Neural cell (in vitro differentiated cells): ENCODE measurements around the gene GAS7. TPM values are rescaled to one million over a fixed set of nuclear protein-coding genes. Genes with fewer than 3 reads are reported as not detected.
"Not testable (repeated sequence)": the region's sequence is repeated elsewhere in the genome, so short reads cannot be mapped to it uniquely, and the experiment has no call there.

Experiments used
- H2AFZ ChIP-seq: fragments of 200-600, 300-800 bp; sonication (generic), shearing (Covaris generic); 2 replicates; pipeline ENCODE4 v1.6.0; 2014; ENCODE audit warnings: low read depth, mild to moderate bottlenecking, antibody characterized with exemption, low read length, moderate library complexity
- H3F3A ChIP-seq: fragments of 200-600 bp; shearing (Covaris generic); 2 replicates; pipeline ENCODE4 v1.6.1; 2016; ENCODE audit warnings: mild to moderate bottlenecking, moderate library complexity, mixed read lengths, antibody characterized with exemption, low read length; ENCODE audit not compliant: insufficient read depth, poor library complexity, severe bottlenecking
- H3K27ac ChIP-seq: fragments of 200-600, 300-800 bp; sonication (generic), shearing (Covaris generic); 2 replicates; pipeline ENCODE4 v1.5.1; 2014; ENCODE audit warnings: mild to moderate bottlenecking, low read length, moderate library complexity
- H3K27me3 ChIP-seq: fragments of 300-800, 200-600 bp; sonication (generic), shearing (Covaris generic); 2 replicates; pipeline ENCODE4 v1.6.0; 2014; ENCODE audit warnings: mild to moderate bottlenecking, low read depth, low read length, moderate library complexity; ENCODE audit not compliant: insufficient read depth
- H3K36me3 ChIP-seq: fragments of 300-800, 200-600 bp; sonication (generic), shearing (Covaris generic); 2 replicates; pipeline ENCODE4 v1.5.1; 2014; ENCODE audit warnings: mild to moderate bottlenecking, antibody characterized with exemption, low read length, moderate library complexity; ENCODE audit not compliant: insufficient read depth
- H3K4me2 ChIP-seq: fragments of 300-800, 200-600 bp; sonication (generic), shearing (Covaris generic); 2 replicates; pipeline ENCODE4 v1.6.0; 2014; ENCODE audit warnings: mild to moderate bottlenecking, low read length
- H3K4me3 ChIP-seq: fragments of 300-800, 200-600 bp; sonication (generic), shearing (Covaris generic); 2 replicates; pipeline ENCODE4 v1.5.1; 2014; ENCODE audit warnings: mild to moderate bottlenecking, low read length, moderate library complexity
- H3K79me2 ChIP-seq: fragments of 200-600 bp; shearing (Covaris generic); replicated peaks from 2 replicates; pipeline ENCODE4 v1.6.0; 2014; ENCODE audit warnings: mild to moderate bottlenecking, low read length, moderate library complexity; ENCODE audit not compliant: insufficient read depth
- H3K9ac ChIP-seq: fragments of 300-800, 200-600 bp; sonication (generic), shearing (Covaris generic); 2 replicates; pipeline ENCODE4 v1.6.1; 2016; ENCODE audit warnings: mild to moderate bottlenecking, low read length, mixed read lengths
- H3K9me2 ChIP-seq: fragments of 200-600 bp; shearing (Covaris generic); 2 replicates; pipeline ENCODE4 v1.6.1; 2016; ENCODE audit warnings: mild to moderate bottlenecking, low read length, mixed read lengths; ENCODE audit not compliant: insufficient read depth
- H3K9me3 ChIP-seq: fragments of 200-600, 300-800 bp; sonication (generic), shearing (Covaris generic); 2 replicates; pipeline ENCODE4 v1.6.1; 2016; ENCODE audit warnings: mild to moderate bottlenecking, mixed run types, low read length, moderate library complexity, mixed read lengths
- H4K20me1 ChIP-seq: fragments of 200-600 bp; shearing (Covaris generic); 2 replicates; pipeline ENCODE4 v1.6.1; 2016; ENCODE audit warnings: mild to moderate bottlenecking, mixed run types; ENCODE audit not compliant: insufficient read depth
- CTCF ChIP-seq: fragments of 450-650 bp; IDR thresholded peaks from 2 replicates; pipeline ENCODE4 v1.5.1; 2014; ENCODE audit warnings: antibody characterized with exemption, mild to moderate bottlenecking, moderate library complexity; ENCODE audit not compliant: poor library complexity, severe bottlenecking
- EP300 ChIP-seq: fragments of 450-650 bp; conservative IDR thresholded peaks from 2 replicates; pipeline ENCODE4 v1.6.1; 2014; ENCODE audit warnings: antibody characterized with exemption, mild to moderate bottlenecking, moderate library complexity; ENCODE audit not compliant: poor library complexity, severe bottlenecking
- EZH2 ChIP-seq: fragments of 200-600, 300-800 bp; shearing (Covaris generic), sonication (generic); IDR thresholded peaks from 2 replicates; pipeline ENCODE4 v1.6.1; 2014; ENCODE audit warnings: antibody characterized with exemption, low read length, borderline replicate concordance, mild to moderate bottlenecking; ENCODE audit not compliant: insufficient read depth, poor library complexity, severe bottlenecking
- MXI1 ChIP-seq: fragments of 450-650 bp; conservative IDR thresholded peaks from 2 replicates; pipeline ENCODE4 v1.6.1; 2014; ENCODE audit warnings: antibody characterized with exemption, mild to moderate bottlenecking; ENCODE audit not compliant: poor library complexity, severe bottlenecking
- POLR2AphosphoS5 ChIP-seq: IDR thresholded peaks from 2 replicates; pipeline ENCODE4 v1.6.1; 2012
- RAD21 ChIP-seq: fragments of 450-650 bp; conservative IDR thresholded peaks from 2 replicates; pipeline ENCODE4 v1.6.1; 2014; ENCODE audit warnings: antibody characterized with exemption, mild to moderate bottlenecking, moderate library complexity
- REST ChIP-seq: IDR thresholded peaks from 2 replicates; pipeline ENCODE4 v1.6.1; 2012; ENCODE audit warnings: borderline replicate concordance
- SMC3 ChIP-seq: fragments of 450-650 bp; conservative IDR thresholded peaks from 2 replicates; pipeline ENCODE4 v1.6.1; 2014; ENCODE audit warnings: antibody characterized with exemption, mild to moderate bottlenecking, moderate library complexity; ENCODE audit not compliant: poor library complexity
- TAF1 ChIP-seq: IDR thresholded peaks from 2 replicates; pipeline ENCODE4 v1.6.1; 2012; ENCODE audit warnings: low read depth
- polyA plus RNA-seq: library from polyadenylated mRNA; depleted of rRNA; stranded (reverse); fragments of >200 nt; gene quantifications from 2 replicates; pipeline ENCODE4 v1.2.3, GENCODE V29; 2014

The GAS7 gene
- polyA plus RNA-seq, 1 donor from 2014 or later = 23.6 TPM

DNA sequence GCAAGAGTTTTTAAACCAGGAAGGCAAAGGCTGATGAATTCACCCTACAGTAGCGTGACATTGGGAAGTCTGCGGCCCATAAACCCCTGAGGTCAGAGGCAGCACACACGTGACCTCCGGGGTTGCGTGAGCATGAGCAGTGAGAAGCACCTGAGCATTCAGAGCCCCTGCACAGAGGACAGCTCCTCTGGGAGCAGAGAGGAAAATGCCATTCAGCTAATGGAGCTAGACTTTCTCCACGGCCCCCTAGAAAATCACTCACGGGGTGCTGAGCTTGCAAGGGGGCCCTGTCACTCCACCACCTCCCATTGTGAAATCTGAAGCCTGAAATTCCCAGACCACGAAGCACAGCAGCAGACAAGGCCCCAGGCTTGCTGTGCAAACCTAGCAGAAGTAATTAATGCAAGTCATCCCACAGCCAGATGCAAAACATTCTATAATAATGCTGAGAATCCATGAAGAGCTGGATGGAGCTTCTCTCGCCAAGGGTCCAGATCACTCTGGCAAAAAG, 178.4 kb downstream of the GAS7 start:
- Histone ChIP-seq H4K20me1 (no peaks in the 10 kb centered on the region), H3K9me3 (no peaks in the 10 kb centered on the region), H3K79me2 (no peaks in the 10 kb centered on the region), H3K4me2 (no peak overlapping the region), H3K9ac (no peak overlapping the region), H2AFZ (no peak overlapping the region), H3K9me2 (no peaks in the 10 kb centered on the region), H3K36me3 (no peaks in the 10 kb centered on the region), H3K27me3 (no peaks in the 10 kb centered on the region), H3K4me3 (peak overlapping the region; percentile 28), H3K27ac (no peak overlapping the region), H3F3A (no peaks in the 10 kb centered on the region)
- TF ChIP-seq TAF1 (no peak), EZH2 (no peak), POLR2AphosphoS5 (no peak), SMC3 (no peak), CTCF (no peak), RAD21 (no peak), REST (no peak), MXI1 (no peak), EP300 (no peak)

- Histone ChIP-seq H3K4me3 (no peak overlapping the region), H3K27ac (no peak overlapping the region), H3K9me3 (no peaks in the 10 kb centered on the region), H3K36me3 (no peaks in the 10 kb centered on the region), H3K9me2 (no peaks in the 10 kb centered on the region), H3F3A (no peaks in the 10 kb centered on the region), H2AFZ (no peak overlapping the region), H4K20me1 (no peaks in the 10 kb centered on the region), H3K4me2 (no peak overlapping the region), H3K27me3 (no peaks in the 10 kb centered on the region), H3K79me2 (no peaks in the 10 kb centered on the region), H3K9ac (no peak overlapping the region)
- TF ChIP-seq RAD21 = peak; percentile 11
- TF ChIP-seq EP300 = no peak
Measured at GRCh38 chr17:10018461-10018891, 179.9 kb downstream of the GAS7 start.

DNA sequence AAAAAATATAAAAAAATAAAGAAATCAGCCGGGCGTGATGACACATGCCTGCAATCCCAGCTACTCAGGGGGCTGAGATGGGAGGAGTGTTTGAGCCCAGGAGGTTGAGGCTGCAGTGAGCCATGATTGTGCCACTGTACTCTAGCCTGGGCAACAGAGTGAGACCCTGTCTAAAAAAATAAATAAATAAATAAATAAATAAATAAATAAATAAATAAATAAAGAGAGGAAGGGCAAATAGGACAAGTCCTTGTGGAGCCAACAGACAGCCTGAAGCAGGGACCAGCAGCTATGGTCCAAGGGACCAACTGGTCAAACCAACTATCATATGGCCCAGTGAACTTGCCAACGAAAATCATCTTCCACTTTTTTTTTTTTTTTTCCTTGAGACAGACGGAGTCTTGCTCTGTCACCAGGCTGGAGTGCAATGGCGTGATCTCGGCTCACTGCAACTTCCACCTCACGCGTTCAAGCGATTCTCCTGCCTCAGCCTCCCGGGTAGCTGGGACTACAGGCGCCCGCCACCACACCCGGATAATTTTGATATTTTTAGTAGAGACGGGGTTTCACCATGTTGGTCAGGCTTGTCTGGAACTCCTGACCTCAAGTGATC, 181.3 kb downstream of the GAS7 start:
- not testable (repeated sequence) for H3K9me3 ChIP-seq, H2AFZ ChIP-seq, H3K4me2 ChIP-seq, H3K4me3 ChIP-seq, H3K79me2 ChIP-seq, H3K9ac ChIP-seq, H3K27me3 ChIP-seq, H4K20me1 ChIP-seq, H3K27ac ChIP-seq, H3F3A ChIP-seq, H3K36me3 ChIP-seq, H3K9me2 ChIP-seq
